Stimulated activated naive CD8-positive, alpha-beta T cell treated with anti-CD3 and anti-CD28 coated beads, Interleukin-15, Interleukin-2, amounts not matched to agents 100 U/mL and 50 U/mL, for 24 hours (primary cell): ENCODE results near the gene TUBGCP6.
A peak's percentile ranks its signal among the peaks of the same experiment; 100 is the strongest.

ENCODE experiments used
- ATAC-seq: fragments of 150-1000 bp; cut with Tn5 transposase; one replicate; pipeline ENCODE4 v1.10.0; 2021
- DNase-seq: peaks from one replicate; pipeline ENCODE4 v3.0.0; 2021

The TUBGCP6 gene

GRCh38 chr22:50226063-50226874, 18.6 kb downstream of the TUBGCP6 start:
- ATAC-seq: no peak
- DNase-seq: no peak

GRCh38 chr22:50225200-50225969, 19.4 kb downstream of the TUBGCP6 start:
- ATAC-seq (no peak), DNase-seq (no peak)

- DNase-seq: no peak
- ATAC-seq: no peak
Measured at GRCh38 chr22:50224071-50224470, 20.8 kb downstream of the TUBGCP6 start.

- ATAC-seq (no peak), DNase-seq (no peak)
Measured at GRCh38 chr22:50222508-50222907, 22.3 kb downstream of the TUBGCP6 start.

DNA sequence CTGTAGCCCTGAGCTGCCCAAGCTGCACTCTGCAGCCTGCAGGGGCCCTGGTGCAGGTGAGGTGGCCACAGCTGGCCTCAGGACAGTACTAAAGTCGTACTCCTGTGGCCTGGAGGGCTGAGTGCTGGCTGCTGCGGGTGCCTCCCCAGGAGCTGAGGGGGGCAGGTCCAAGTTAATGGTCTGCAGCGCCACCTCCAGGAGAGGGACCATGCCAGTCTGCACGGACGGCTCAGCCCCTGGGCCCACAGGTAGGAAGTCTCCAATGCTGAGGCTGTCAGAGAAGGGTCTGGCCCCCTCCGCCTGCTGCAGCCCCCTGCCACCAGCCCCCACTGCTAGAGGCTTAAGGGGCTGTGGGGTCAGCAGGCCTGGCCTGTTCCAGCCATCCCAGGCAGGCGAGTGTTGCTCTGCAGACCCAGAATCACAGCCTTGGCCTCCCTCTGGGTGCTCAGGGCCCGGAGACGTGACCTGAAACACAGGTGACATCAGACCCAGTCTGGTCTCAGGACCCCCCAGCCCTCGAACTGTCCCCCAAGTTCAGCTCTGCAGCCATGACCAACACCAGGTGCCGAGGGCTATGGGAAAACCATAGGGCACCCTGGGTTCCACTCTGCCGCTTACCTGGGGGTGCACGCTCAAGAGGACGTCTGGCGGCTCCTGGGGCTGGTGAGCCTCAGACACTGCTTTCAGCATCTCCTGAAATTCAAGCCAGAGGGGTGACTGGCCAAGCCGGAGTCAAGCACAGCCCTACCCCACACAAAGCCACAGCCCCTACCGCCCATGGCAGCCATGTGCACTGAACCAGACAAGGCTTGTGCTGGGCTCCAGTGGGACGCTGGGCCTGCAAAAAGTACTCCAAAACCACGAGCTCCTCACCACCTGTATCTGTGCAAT, 23.2 kb downstream of the TUBGCP6 start:
- DNase-seq: no peak
- no peak for ATAC-seq

- ATAC-seq: no peak
Measured at GRCh38 chr22:50220603-50221409, 24.0 kb downstream of the TUBGCP6 start.

DNA sequence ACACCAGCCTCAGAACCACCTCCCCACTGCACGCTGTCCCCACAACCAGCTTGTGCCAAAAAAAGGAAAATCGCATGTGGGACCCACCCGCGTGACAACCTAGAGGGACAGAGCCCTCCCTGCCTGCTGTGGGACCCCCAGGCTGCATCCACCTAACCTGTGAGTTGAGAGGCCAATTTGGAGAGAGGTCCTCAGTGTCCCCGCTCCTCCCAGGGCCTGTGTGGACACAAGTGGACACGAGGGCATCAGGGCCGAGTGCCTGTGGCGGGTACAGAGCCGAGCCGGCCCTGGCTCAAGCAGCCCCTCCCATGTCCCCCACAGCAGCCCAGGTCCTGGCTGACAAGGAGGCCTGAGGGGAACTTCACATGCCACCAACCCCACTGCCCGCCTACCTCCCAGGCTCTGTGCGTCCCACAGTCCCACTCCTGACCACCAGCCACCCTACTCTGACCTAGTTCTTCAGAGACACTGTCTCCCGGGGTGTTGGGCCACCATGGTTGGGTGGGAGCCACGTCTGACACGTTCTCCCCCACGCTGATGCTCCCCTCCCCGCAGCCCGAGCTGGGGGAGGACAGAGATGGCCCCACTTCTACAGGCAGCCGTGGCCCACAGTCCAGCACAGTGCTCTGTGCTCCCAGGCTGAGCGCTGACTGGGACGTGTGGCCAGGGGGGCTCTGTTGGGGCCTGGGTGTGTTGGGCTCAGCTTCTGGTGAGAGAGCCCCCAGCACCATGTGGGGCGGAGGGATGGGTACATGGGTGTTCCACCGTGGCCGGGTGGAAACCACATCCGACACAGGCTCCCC, 24.8 kb downstream of the TUBGCP6 start:
- no peak for DNase-seq
- ATAC-seq: no peak

More at GRCh38 chr22:50220603-50221409, 24.0 kb downstream of the TUBGCP6 start:
- no peak for DNase-seq

DNA sequence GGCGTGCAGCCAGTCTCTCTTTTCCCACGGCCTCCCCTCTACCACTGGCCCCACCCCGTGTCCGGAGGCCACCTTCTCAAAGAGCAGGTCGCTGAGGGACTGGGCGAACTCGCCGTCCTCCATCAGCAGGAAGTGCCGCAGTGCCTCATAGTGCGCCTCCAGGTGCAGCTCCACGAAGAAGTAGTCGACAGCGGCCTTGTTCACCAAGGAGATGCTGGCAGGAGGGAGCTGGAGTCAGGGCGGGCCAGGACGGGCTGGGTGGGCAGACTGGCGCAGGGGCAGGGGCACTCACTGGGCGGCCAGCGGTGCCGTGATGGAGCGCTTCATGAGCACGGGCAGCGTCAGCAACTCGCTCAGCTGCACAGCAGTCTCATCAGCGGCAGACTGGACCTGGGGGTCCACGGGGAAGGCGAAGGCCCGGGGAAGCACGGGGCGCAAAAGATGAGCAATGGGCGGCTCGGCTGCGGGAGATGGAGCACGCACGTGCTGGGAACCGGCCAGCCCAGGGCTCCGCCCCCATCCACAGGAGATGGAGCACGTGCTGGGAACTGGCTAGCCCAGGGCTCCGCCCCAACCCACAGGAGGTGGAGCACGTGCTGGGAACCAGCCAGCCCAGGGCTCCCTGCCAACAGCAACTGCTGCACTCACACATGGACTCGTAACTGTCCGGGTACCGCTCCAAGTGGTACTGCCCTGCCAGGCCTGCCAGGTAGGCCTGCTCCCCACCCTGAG, 25.7 kb downstream of the TUBGCP6 start:
- peak; percentile 11 for ATAC-seq
- DNase-seq: no peak

DNA sequence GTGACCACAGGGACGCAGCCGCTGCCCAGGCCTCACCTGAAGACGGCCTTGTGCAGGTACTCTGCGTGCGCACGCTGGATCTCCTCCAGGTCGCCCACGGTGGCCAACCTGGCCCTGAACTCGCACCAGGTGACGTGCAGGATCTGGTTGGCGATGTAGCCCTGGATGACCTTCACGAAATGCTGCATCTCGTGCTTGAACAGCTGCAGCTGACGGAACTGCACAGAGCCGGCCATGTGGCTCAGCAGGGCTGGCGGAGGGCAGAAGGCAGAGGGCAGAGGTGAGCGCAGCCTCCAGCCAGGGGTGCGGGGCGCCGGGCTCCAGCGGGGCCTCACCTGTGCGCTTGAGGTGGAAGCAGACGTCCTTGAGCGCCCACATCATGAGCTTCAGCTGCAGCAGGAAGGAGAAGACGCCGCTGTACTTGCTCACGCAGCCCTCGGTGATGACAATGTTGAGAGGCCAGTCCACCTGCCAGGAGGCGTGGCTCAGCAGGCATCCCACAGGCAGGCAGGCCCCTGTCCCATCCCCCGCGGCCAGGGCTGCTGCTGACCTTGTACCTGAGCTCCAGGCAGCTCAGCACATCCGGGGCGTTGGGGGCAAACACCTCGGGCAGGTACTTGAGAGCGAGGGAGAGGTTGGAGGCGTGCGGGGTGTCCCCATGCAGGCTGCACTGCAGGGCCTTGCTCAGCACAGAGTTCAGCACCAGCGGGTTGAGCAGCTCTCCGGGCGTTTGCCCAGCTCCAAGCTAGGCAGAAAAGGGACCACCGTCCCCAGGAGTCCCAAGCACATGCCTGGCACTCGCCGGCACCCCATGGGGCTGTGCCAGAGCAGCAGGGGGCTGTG, 26.4 kb downstream of the TUBGCP6 start:
- ATAC-seq (no peak), DNase-seq (no peak)

GRCh38 chr22:50217543-50218152, 27.2 kb downstream of the TUBGCP6 start:
- DNase-seq: no peak
- ATAC-seq: no peak

- no peak for DNase-seq
- ATAC-seq: no peak
Measured at GRCh38 chr22:50216684-50217520, 27.9 kb downstream of the TUBGCP6 start.

DNA sequence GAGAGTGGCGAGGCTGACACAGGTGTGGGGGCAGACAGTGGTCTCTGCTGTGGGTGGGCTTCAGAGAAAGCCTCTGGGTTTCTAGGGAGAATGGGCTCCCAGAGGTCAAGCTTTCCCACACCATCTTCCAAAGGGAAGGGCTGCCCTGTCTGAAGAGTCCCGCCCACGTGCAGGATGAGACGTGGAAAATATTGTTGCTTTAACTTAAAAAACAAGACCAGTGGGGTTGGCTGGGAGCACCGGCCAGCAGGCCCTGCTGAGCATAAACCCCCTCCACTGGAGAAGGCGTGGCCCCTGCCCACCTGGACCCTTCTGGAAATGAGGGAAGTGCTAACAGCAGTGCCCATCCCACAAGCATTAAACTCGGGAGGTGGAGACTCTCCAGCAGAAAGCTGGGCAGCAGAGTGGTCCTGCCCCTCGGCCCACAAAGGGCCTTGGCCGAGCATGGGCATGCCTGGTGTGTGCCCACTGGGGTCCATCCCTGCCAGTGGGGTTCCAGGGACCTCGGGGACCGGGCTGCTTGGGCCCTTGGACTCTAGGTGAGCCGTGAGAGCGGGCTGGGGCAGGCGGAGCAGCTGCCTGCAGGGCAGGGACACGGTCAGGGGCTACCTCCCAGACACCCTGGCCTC, 28.7 kb downstream of the TUBGCP6 start:
- ATAC-seq (no peak), DNase-seq (no peak)

DNA sequence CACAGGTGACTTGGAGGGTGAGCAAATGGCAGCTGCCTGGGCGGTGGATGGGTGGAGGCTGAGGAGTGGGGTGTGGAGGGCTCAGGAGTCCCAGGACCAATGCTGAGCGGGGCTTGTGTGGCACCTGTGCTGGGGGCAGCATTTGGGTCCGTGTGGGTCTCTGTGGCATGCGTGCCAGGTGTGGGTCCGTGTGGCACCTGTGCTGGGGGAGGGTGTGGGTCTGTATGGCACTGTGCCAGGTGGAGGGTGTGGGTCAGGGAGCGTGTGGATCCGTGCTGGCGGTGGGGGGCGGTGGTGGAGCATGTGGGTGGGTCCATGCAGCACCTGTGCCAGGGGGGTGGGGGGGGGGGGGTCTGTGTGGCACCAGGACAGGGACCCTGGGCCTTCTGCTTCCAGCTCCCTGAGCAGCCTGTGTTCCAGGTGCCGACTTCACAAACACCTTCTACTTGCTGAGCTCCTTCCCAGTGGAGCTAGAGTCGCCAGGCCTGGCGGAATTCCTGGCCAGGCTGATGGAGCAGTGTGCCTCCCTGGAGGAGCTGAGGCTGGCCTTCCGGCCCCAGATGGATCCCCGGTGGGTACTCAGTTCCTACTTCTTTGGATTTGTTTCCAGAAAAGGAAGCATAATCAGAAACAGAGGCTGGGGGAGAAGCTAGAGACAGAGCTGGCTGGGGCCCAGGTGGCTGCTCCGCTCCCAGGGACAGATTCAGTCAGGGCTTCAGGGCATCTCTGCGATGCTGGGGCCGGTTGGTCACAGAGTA, 29.3 kb downstream of the TUBGCP6 start:
- DNase-seq: no peak
- ATAC-seq: no peak

DNA sequence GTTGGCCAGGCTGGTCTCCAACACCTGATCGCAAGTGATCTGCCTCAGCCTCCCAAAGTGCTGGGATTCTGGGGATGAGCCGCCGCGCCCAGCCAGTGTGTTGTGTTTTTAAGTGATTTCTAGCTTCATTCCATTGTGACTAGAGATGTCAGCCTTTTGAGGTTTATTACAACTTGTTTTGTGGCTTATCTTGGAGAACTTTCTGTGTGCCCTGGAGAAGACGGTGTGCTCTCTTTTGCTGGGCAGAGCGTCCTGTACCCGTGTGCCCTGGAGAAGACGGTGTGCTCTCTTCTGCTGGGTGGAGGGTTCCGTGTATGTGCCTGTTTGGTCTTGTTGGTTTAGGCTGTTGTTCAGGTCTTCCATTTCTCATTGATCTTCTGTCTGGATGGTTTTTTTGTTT, 31.6 kb downstream of the TUBGCP6 start:
- ATAC-seq (no peak), DNase-seq (no peak)

DNA sequence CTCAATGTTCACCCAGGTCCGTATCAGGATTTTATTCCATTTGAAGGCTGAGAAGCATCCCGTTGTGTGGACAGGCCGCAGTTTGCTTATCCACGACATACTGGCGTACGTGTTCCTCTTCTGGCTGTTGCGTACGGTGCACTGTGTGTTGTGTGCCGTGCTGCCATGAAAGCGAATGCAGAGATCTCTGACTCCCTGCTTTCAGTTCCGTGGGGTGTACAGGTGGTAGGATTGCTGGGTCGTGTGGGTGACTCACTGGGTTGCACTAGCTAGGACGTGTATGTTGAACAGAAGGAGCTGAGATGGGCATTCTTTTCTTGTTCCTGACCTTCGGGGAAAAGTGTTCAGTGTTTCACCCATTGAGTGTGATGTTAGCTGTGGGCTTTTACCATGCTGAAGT, 33.7 kb downstream of the TUBGCP6 start:
- ATAC-seq (no peak), DNase-seq (no peak)

DNA sequence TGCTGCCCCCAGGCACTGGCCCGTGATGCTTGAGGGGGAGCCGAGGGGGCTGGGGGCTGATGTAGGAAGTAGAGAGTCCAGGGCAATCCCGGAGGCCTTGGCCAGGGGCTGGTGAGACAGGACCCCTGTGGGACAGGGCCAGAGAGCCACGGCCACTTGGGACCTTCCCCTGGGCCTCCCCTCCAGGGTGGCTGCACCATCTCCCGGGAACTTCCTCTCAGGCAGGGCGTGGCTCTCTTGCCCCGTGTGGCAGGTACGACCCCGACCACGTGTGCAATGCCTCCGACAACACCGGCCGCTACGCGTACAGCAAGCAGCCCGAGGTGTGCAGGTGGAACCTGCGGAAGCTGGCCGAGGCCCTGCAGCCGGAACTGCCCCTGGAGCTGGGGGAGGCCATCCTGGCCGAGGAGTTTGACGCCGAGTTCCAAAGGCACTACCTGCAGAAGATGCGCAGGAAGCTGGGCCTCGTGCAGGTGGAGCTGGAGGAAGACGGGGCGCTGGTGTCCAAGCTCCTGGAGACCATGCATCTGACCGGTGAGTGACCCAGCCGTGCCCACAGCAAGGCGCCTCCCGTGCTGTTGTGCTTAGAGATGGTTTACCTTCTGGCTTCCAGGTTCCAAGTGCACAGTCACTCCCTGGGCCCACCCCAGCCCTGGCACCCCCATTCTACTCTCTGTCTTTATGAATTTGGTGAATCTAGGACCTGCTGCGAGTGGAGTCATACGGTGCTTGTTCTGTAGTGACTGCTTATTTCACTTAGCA, 34.3 kb downstream of the TUBGCP6 start:
- DNase-seq: no peak
- ATAC-seq: no peak
